D721Med (cell line): ENCODE data around the gene NTN3.

Source experiments
- DNase-seq: peaks from one replicate; pipeline ENCODE4 v3.0.0; 2011; ENCODE audit warnings: low spot score; ENCODE audit not compliant: insufficient read length
- FAIRE-seq: peaks from 2 replicates; lab custom pipeline; 2011; peaks lifted over from hg19 to GRCh38; lab: Jason Lieb, UNC
- TF ChIP-seq, protein P1 (sequence below): IDR thresholded peaks from 2 replicates; pipeline ENCODE4 v1.5.1; 2012; ENCODE audit warnings: mild to moderate bottlenecking, control low read depth; ENCODE audit not compliant: insufficient read depth; ENCODE audit errors: missing control alignments

NTN3 gene

DNA sequence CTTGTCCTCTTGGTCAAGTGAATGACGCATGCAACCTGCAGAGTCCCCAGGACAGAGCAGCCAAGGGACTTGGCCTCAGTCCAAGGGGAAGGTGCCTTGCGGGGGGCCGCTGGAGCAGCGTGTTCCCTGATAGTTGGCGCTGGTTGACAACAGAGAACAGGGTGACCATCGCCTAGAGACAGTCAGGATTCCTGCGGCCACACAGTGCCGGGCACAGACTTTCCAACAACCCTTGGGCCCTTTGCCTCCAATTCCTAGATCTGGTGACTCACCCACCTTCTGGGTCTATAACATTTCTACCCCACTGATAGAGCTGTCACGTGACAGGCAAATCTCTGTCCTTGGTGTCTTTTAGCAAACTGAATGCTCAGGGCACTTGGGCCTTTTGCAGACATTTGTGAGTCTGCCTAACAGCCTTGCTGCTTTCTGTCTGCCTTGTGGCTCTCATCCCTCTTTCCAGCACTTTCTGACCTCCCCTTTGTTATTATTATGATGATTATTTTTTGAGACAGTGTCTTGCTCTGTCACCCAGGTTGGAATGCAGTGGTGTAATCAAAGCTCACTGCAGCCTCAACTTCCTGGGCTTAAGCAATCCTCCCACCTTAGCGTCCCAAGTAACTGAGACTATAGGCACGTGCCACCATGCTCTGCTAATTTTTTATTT, 23.0 kb upstream of the NTN3 start:
- no peak for FAIRE-seq
- TF ChIP-seq, protein P1, sequence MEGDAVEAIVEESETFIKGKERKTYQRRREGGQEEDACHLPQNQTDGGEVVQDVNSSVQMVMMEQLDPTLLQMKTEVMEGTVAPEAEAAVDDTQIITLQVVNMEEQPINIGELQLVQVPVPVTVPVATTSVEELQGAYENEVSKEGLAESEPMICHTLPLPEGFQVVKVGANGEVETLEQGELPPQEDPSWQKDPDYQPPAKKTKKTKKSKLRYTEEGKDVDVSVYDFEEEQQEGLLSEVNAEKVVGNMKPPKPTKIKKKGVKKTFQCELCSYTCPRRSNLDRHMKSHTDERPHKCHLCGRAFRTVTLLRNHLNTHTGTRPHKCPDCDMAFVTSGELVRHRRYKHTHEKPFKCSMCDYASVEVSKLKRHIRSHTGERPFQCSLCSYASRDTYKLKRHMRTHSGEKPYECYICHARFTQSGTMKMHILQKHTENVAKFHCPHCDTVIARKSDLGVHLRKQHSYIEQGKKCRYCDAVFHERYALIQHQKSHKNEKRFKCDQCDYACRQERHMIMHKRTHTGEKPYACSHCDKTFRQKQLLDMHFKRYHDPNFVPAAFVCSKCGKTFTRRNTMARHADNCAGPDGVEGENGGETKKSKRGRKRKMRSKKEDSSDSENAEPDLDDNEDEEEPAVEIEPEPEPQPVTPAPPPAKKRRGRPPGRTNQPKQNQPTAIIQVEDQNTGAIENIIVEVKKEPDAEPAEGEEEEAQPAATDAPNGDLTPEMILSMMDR: no peak
- DNase-seq: no peak

DNA sequence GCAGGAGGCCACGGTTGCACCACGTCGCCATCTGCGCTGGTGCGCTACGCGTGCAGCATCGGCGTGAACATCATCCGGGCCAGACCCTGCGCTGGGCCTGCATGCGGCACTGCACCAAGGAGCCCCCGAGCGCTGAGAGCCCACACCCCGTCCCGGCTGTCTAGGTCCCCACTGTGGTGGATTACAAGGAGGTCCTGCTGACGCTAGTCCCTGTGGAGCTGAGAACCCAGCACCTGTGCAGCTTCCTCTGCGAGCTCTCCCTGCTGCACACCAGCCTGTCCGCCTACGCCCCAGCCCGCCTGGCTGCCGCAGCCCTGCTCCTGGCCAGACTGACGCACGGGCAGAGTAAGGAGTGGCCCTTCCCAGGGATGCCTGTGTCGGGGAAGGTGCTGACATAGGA, 22.0 kb upstream of the NTN3 start:
- TF ChIP-seq, protein P1: no peak
- no peak for DNase-seq
- FAIRE-seq: no peak

DNA sequence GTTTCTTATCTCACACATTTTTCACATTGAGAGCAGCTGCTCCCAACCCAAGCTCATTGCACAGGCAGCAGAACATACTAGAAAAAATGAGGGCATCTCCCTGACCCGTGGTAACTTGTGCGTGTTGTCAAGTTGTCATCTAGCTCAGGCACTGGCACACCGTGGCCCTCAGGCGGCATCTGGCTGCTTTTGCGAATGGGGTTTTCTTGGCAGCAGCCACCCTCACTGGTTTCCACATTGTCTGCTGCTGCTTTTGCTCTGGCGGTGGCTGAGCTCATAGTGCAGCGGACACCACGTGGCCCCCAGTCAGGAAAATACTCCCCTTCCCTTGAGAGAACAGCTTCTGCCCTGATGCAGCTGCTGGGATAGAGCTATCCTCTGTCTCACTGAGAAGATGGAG, 20.6 kb upstream of the NTN3 start:
- FAIRE-seq (no peak), DNase-seq (no peak)
- TF ChIP-seq, protein P1: no peak

DNA sequence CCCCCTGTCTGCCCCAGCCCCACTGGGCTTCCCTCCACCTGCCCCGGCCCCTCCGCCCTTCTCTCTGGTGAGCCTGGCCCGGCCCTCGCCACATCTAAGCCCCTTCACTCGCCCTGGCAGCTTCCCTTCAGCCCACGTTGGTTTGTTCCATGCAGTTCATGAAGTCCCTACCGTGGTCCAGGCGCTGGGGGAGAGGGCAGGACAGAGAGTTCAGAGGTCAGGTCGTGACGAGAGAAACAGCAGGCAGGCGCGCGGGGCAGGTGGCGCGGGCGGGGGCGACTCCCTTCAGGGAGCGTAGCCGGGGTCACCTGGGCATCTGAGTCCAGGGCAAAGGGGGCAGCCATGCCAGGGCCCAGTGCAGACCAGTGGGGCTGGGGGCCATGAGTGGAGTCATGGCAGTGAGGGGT, 20.1 kb upstream of the NTN3 start:
- FAIRE-seq (no peak), DNase-seq (no peak)
- TF ChIP-seq, protein P1: no peak

DNA sequence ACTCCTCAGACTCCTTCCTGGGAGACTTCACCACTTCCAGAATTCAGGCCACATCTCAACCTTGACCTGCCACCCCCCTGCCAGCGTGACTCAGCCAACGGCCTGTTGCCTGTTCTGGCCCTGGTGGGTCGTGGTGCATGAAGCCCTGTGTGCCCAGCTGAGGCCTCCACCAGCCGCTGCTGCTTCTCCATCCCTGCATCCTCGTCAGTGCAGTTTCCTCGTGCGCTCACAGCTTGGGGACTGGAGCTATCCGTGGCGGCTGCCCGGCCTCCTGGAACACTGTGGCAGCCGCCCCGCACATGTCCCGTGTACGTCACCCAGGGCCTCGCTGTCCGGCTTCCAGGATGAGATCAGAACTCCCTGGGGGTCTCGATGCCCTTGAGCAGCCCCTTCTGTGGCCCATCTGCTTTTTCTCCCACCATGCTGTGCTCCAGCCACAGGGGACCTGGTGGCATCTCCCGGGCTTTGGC, 19.2 kb upstream of the NTN3 start:
- no peak for FAIRE-seq
- TF ChIP-seq, protein P1: no peak
- no peak for DNase-seq

DNA sequence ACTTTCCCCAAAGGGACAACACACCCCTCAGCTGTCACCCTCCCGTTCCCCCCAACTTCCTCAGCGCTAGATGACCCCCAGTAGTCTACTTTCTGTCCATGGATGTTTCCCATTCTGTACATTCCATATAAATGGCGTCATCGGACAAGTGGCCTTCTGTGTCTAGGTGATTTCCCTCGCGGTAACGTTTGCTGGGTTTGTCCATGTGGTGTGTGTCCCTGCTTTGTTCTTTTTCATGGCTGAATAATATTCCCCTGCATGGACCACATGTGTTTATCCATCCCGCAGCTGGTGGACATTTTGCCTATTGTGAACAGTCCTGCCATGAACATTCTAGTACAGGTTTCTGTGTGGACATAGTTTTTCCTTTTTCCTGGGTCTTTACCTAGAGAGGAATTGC, 18.4 kb upstream of the NTN3 start:
- TF ChIP-seq, protein P1: no peak
- DNase-seq (no peak), FAIRE-seq (no peak)

DNA sequence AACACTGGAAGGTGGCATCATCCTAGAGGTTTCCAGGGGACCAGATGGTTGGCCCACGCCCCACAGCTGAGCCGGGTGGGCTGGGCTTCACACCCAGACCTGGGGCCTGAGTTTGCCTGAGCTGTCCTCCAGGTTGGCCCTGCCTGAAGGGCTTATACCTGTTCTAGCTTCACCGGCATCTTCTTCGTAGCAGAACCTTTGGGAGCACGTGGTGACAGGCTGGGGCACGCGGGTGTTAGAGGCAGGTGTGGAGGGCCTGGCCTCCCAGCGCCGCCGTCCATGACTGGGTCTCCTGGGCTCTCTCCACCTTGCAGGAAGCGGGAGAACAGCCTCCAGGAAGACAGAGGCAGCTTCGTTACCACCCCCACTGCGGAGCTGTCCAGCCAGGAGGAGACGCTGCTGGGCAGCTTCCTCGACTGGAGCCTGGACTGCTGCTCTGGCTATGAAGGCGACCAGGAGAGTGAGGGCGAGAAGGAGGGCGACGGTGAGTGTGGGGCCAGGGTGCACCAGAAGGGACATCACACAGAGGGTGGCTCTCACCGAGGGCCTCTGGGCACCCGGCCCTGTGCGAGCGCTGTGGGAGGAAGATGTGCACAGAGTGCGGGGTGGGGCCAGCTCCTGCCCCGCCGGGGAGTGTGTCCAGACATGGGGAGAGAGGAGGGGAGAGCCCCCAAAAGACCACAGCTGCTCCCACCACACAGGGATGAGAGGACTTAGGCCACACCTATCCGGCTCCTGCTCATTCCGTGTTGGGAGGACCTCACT, 15.8 kb upstream of the NTN3 start:
- TF ChIP-seq, protein P1: no peak
- DNase-seq (no peak), FAIRE-seq (no peak)
